ENCODE results near the gene MEGF6. TPM values are rescaled to one million over a fixed set of nuclear protein-coding genes. Genes with fewer than 3 reads are reported as not detected.

Gene MEGF6
- 13.2 and 14.8 TPM in 2 replicates for total RNA-seq (2021; fragmentation: NEBNext Ultra II Directional; extraction: Animal tissue kit (Norgen Biotek cat#: 25700))
- 4.1 and 9.5 TPM in 2 replicates for polyA plus RNA-seq (2011; rRNA removed)
- polyA plus RNA-seq (2011; cell fraction: cytosol; rRNA removed), result 7.8 TPM
- polyA plus RNA-seq (2011; cell fraction: nucleus; rRNA removed), result 88.4 TPM
- polyA plus RNA-seq (2012, experiment 1 of 2), result 7.4 to 14.6 TPM (median 10.8 TPM) in 4 replicates
- polyA plus RNA-seq (2012, experiment 2 of 2), result 1.4 TPM
- 4.9 TPM for polyA plus RNA-seq (2013, experiment 1 of 2)
- 4.4 TPM for polyA plus RNA-seq (2013, experiment 2 of 2)
- 1.7 and 3.0 TPM in 2 replicates for polyA minus RNA-seq (2011; rRNA and poly(A)+ RNA removed)
- 9.0 TPM for polyA minus RNA-seq (2011; cell fraction: cytosol; rRNA and poly(A)+ RNA removed)
- 24.4 TPM for polyA minus RNA-seq (2011; cell fraction: nucleus; rRNA and poly(A)+ RNA removed)
- long read RNA-seq, experiment 1, partial matches to known transcripts, result 1 of 4 reads
- long read RNA-seq, experiment 1, other reads (novel, unspliced or antisense), result 3 of 4 reads
- long read RNA-seq, experiment 2, result 0 reads

DNA sequence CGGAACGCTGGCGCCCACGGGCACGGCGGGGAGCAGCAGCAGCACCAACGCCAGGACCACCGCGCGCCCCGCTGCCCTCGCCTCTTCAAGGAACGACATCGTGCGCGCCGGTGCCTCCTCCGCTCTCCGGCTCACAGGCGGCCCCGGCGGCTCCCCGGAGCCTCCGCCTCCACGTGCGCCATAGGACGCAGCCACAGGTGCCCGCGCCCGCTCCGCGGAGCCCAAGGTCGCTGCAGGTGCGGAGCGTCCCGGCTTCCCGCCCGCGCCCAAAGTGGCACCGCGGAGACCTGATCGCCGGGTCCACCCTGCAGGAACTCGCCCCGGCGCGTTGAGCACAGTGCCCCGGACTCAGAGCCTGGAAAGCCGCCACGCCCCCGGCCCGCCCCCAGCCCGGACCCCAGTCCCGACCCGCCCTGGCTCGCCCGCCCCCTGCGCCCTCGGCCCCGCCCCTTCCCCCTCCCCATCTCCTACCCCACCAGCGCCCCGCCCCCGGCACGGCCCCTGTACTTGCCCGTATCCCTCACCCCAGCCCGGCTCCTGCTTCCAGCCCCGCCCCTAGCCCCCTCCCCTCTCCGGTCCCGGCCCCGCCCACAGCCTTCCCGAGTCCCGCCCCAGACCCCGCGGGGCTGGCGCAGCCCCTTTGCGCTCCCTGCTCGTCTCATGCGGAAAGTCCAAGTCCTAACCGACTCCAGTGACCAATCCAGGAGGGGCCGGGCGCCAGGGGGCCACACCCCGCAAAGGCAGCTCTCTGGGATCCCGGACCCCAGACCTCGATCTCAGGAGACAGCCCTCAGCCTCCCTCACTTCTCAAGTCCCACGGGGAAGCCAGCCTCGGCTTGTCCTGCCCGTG, at the start of gene MEGF6:
TSS of gene MEGF6 (minus strand) at position 339 of the 850 bp plus-strand sequence. CDS start at position 99, 240 bp downstream.
- H4K8ac ChIP-seq (ENCODE audit: extremely low read depth, insufficient read depth, low read length), result no peak within 1 kb of the TSS
- no peak within 1 kb of the TSS for H3K23ac ChIP-seq (ENCODE audit: insufficient read length)
- H4K5ac ChIP-seq (ENCODE audit: insufficient read length, low read depth, low read length), result no peak within 1 kb of the TSS
- no peak within 1 kb of the TSS for H3K27ac ChIP-seq (ENCODE audit: low read depth, low read length)
- no peak within 1 kb of the TSS for H2BK120ac ChIP-seq (replicated peaks; ENCODE audit: low read depth, low read length)
- no peak within 1 kb of the TSS for H2BK20ac ChIP-seq (ENCODE audit: low read length)
- no peak within 1 kb of the TSS for H2AFZ ChIP-seq (ENCODE audit: low read length)
- H2BK5ac ChIP-seq (ENCODE audit: low read depth, low read length), result peak within 1 kb of the TSS; percentile 88; the same call in 1 of the 2 replicates
- POLR2A ChIA-PET (ENCODE audit: partially characterized antibody), result interaction anchor here (1.0 to 2.2 kb wide), 3 partner anchors 9 to 113 kb away, joined by 3 to 9 read pairs (median 3); no protein-coding TSS in a partner anchor
- no peaks in the 10 kb centered on the region for H3K9me3 ChIP-seq (ENCODE audit: insufficient read depth in 2 of 2, low read depth in 1 of 2, low read length in 1 of 2)
- peaks cover 0 to 37% (median 22%) of the 10 kb centered on the region in 4 experiments; a peak in 6 of 7 replicates for H3K4me1 ChIP-seq (replicated peaks in 1 of 4; ENCODE audit: control insufficient read depth in 3 of 4, insufficient read depth in 4 of 4, low read length in 3 of 4)
- no peaks in the 10 kb centered on the region for H3K36me3 ChIP-seq (ENCODE audit: control insufficient read depth in 2 of 4, insufficient read depth in 4 of 4, low read length in 3 of 4)
- peak within 1 kb of the TSS; percentile 69 to 77 (median 72) for H3K4me3 ChIP-seq (ENCODE audit: extremely low read depth in 1 of 4, insufficient read depth in 2 of 4, low read depth in 3 of 4, low read length in 4 of 4)
- peak within 1 kb of the TSS; percentile 90; the same call in 1 of the 2 replicates for H2BK12ac ChIP-seq (ENCODE audit: low read depth, low read length)
- CTCF ChIA-PET (ENCODE audit: partially characterized antibody), result interaction anchor here (1.3 to 6.4 kb wide), 7 partner anchors 10 to 158 kb away, joined by 3 to 84 read pairs (median 5); no protein-coding TSS in a partner anchor
- H3K4me2 ChIP-seq (ENCODE audit: insufficient read depth in 1 of 2, low read depth in 2 of 2, low read length in 2 of 2), result peak within 1 kb of the TSS; percentile 83 to 92
- peaks cover 2 to 5% of the 10 kb centered on the region in 2 experiments for H4K20me1 ChIP-seq (replicated peaks in 1 of 2; ENCODE audit: control insufficient read depth in 1 of 2, insufficient read depth in 2 of 2, low read length in 2 of 2)
- H3K9ac ChIP-seq (replicated peaks in 1 of 4; ENCODE audit: extremely low read depth in 1 of 4, low read depth in 3 of 4, low read length in 3 of 4), result peak within 1 kb of the TSS in 3 of 4 experiments; percentile 45 to 78 (median 57); a peak in 4 of 7 replicates
- H2BK15ac ChIP-seq (ENCODE audit: low read length), result peak within 1 kb of the TSS; percentile 46; the same call in 1 of the 2 replicates
- H3K18ac ChIP-seq (ENCODE audit: extremely low read depth, low read length), result peak within 1 kb of the TSS; percentile 60
- DNase-seq (ENCODE audit: low read depth in 1 of 2, low spot score in 2 of 2) (peak; percentile 84 to 97), FAIRE-seq (no peak)
- peak within 1 kb of the TSS; percentile 56 for H3K56ac ChIP-seq (replicated peaks; ENCODE audit: insufficient read length, low read depth, low read length)
- H3K79me1 ChIP-seq (ENCODE audit: low read depth, low read length), result no peaks in the 10 kb centered on the region; the same call in 1 of the 2 replicates
- peaks cover 0 to 9% of the 10 kb centered on the region in 2 experiments; a peak in 1 of 4 replicates for H3K79me2 ChIP-seq (ENCODE audit: control insufficient read depth in 1 of 2, insufficient read depth in 2 of 2, low read length in 2 of 2)
- H4K91ac ChIP-seq (replicated peaks; ENCODE audit: insufficient read length, low read length), result peak within 1 kb of the TSS; percentile 76
- H3K4ac ChIP-seq (replicated peaks; ENCODE audit: insufficient read length, low read depth, low read length), result no peak within 1 kb of the TSS
- WGBS, 2 experiments (ENCODE audit: extremely low coverage in 1 of 2, insufficient coverage in 1 of 2, insufficient read length in 1 of 2, insufficient replicate concordance in 2 of 2, low coverage in 1 of 2, low lambda C conversion rate in 2 of 2, missing lambda C conversion rate in 1 of 2), result 5% methylated on average over 35 of the region's 87 CpGs; no CpG with 5 or more reads in 1 of the 2 experiments
- H3K23me2 ChIP-seq (ENCODE audit: low read depth, low read length), result peaks cover 11% of the 10 kb centered on the region; the same call in 1 of the 2 replicates
- no peak within 1 kb of the TSS for H2AK5ac ChIP-seq (ENCODE audit: low read depth, low read length)
- no peak within 1 kb of the TSS for H3K14ac ChIP-seq (ENCODE audit: insufficient read length)
- H3K27me3 ChIP-seq (replicated peaks in 1 of 4; ENCODE audit: control insufficient read depth in 3 of 4, extremely low read depth in 1 of 4, insufficient read depth in 3 of 4, low read length in 3 of 4), result peaks cover 3 to 16% (median 12%) of the 10 kb centered on the region in 4 experiments
- TF ChIP-seq RBBP5 (IDR thresholded peaks at IDR 0.05; ENCODE audit: borderline replicate concordance, low read depth, low read length) (0 out of 2 replicates have a peak, but pooled peaks have one; percentile 72), E2F6 (IDR thresholded peaks at IDR 0.05) (0 out of 2 replicates have a peak, but pooled peaks have one; percentile 14), MAX (IDR thresholded peaks at IDR 0.05) (peak; percentile 61), SIRT6 (IDR thresholded peaks at IDR 0.05; ENCODE audit: low read length) (no peak), PHF8 (conservative IDR thresholded peaks at IDR 0.05; ENCODE audit: low read depth, low read length) (peak; percentile 36), TAF1 (IDR thresholded peaks at IDR 0.05; ENCODE audit: low read depth, low read length) (peak; percentile 49; the same call in 1 of the 2 replicates), KDM4A (IDR thresholded peaks at IDR 0.05; ENCODE audit: low read depth, low read length, severe bottlenecking) (peak; percentile 57)

Data from H1 (cell line).